Retinal pigment epithelial cell (primary cell): Measurements from ENCODE around the gene RRP8.

Source experiments
- DNase-seq: peaks from one replicate; pipeline ENCODE4 v3.0.0-alpha.2; 2010; ENCODE audit warnings: low read depth
- H3K4me3 ChIP-seq: 2 replicates; pipeline ENCODE4 v1.5.1; 2011; ENCODE audit warnings: mild to moderate bottlenecking, low read length, control low read depth, moderate library complexity
- TF ChIP-seq, protein P1 (sequence below): conservative IDR thresholded peaks from 2 replicates; pipeline ENCODE4 v1.5.1; 2011; ENCODE audit warnings: low read depth, low read length, control low read depth, inconsistent platforms

The RRP8 gene

GRCh38 chr11:6567371-6567745 is 36.1 kb downstream of the RRP8 start:
- no peak for DNase-seq
- TF ChIP-seq, protein P1, sequence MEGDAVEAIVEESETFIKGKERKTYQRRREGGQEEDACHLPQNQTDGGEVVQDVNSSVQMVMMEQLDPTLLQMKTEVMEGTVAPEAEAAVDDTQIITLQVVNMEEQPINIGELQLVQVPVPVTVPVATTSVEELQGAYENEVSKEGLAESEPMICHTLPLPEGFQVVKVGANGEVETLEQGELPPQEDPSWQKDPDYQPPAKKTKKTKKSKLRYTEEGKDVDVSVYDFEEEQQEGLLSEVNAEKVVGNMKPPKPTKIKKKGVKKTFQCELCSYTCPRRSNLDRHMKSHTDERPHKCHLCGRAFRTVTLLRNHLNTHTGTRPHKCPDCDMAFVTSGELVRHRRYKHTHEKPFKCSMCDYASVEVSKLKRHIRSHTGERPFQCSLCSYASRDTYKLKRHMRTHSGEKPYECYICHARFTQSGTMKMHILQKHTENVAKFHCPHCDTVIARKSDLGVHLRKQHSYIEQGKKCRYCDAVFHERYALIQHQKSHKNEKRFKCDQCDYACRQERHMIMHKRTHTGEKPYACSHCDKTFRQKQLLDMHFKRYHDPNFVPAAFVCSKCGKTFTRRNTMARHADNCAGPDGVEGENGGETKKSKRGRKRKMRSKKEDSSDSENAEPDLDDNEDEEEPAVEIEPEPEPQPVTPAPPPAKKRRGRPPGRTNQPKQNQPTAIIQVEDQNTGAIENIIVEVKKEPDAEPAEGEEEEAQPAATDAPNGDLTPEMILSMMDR, result no peak
- no peak overlapping the region for H3K4me3 ChIP-seq

- no peak for DNase-seq
- H3K4me3 ChIP-seq, result no peak overlapping the region
- TF ChIP-seq, protein P1, result no peak
Measured at GRCh38 chr11:6566704-6567370, 36.6 kb downstream of the RRP8 start.

DNA sequence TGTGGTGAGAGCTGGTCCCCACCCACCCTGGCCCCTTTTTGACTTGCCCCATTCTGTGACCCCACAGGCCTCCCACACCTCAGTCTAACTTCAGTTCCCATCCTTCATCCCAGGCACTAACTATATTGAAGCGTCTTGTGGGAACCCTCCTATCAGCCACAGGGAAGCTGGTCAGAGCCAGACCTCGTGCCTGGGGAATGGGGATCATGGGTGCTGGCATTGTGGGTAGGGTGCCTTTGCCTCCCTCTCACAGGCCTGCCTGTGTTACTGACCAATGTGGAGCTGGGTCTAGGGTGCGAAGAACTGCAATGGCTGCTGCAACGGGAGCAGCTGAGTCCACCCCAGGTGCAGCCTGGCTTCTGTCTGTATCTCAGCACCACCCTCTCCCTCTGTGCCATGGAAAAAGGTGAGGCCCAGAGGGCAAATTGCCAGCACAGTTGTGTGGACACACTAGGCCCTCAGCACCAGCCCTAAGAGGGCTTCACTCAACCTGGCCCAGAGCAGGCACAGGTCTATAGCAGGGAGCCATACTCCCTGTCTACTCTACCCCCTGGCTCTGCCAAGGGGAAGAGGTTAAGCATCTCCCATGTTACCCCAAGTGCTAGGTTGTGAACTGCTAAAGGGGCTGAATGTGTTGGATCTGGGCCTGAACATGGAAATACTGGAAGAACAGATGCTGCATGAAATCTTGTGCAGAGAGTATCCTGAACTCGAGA is 37.3 kb downstream of the RRP8 start:
- DNase-seq, result no peak
- TF ChIP-seq, protein P1, result no peak
- H3K4me3 ChIP-seq, result no peak overlapping the region

GRCh38 chr11:6565325-6565724 is 38.1 kb downstream of the RRP8 start:
- TF ChIP-seq, protein P1, result no peak

DNA sequence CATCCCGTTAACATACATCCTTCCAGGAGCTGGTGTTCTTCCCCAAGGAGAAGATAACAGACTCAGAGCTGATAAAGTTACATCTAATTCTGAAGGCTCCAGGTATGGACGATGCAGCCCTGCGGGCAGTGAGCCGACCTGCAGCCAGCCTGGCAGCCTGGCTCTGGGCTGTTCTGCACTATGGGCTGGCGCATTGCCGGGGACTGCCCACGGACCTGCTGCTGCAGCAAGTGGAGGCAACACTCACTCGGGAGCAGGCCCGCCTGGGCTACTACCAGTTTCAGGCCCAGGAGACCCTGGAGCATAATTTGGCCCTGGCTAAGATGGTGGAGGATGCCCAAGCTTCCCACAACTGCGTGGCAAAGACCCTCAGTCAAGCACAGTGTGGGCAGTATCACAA is 39.7 kb downstream of the RRP8 start:
- H3K4me3 ChIP-seq, result no peak overlapping the region
- DNase-seq, result no peak
- TF ChIP-seq, protein P1, result no peak

More at GRCh38 chr11:6565325-6565724, 38.1 kb downstream of the RRP8 start:
- DNase-seq, result no peak
- no peak overlapping the region for H3K4me3 ChIP-seq

- DNase-seq, result no peak
- H3K4me3 ChIP-seq, result no peak overlapping the region
- TF ChIP-seq, protein P1, result no peak
Measured at GRCh38 chr11:6563121-6563619, 40.2 kb downstream of the RRP8 start.

- DNase-seq, result no peak
- TF ChIP-seq, protein P1, result no peak
- no peak overlapping the region for H3K4me3 ChIP-seq
Measured at GRCh38 chr11:6561288-6561687, 42.1 kb downstream of the RRP8 start.
